Activated CD8-positive, alpha-beta T cell treated with anti-CD3 and anti-CD28 coated beads for 36 hours (primary cell): ENCODE results near the gene EPDR1. TPM values are rescaled to one million over a fixed set of nuclear protein-coding genes. Genes with fewer than 3 reads are reported as not detected.

ENCODE experiments used
- ATAC-seq: fragments of 200-7000 bp; cut with Tn5 transposase; one replicate; pipeline ENCODE4 v1.10.0; 2021; ENCODE audit warnings: mild to moderate bottlenecking, moderate library complexity
- CTCF ChIA-PET: fragments of 350-600 bp; sonication (Branson Sonifier 250); formaldehyde crosslinking; loops from one replicate; lab custom pipeline; 2021; ENCODE audit warnings: antibody characterized with exemption; lab: Charles Lee
- POLR2A ChIA-PET: fragments of 350-600 bp; sonication (Branson Sonifier 250); formaldehyde crosslinking; loops from one replicate; lab custom pipeline; 2021; ENCODE audit warnings: antibody characterized with exemption; lab: Charles Lee
- DNase-seq: peaks from one replicate; pipeline ENCODE4 v3.0.0-alpha.2; 2020
- H3K27ac Mint-ChIP-seq: one replicate; pipeline ENCODE4 v1.8.0; 2021; ENCODE audit warnings: mild to moderate bottlenecking, mixed read lengths
- H3K27me3 Mint-ChIP-seq: one replicate; pipeline ENCODE4 v1.8.0; 2021; ENCODE audit warnings: mixed read lengths
- H3K36me3 Mint-ChIP-seq: one replicate; pipeline ENCODE4 v1.8.0; 2021; ENCODE audit warnings: low read depth, mixed read lengths
- H3K4me1 Mint-ChIP-seq: one replicate; pipeline ENCODE4 v1.8.0; 2021; ENCODE audit warnings: low read depth, mixed read lengths
- H3K4me3 Mint-ChIP-seq: one replicate; pipeline ENCODE4 v1.8.0; 2021; ENCODE audit warnings: mild to moderate bottlenecking, moderate library complexity, mixed read lengths
- H3K9me3 Mint-ChIP-seq: one replicate; pipeline ENCODE4 v1.8.0; 2021; ENCODE audit warnings: mixed read lengths
- intact Hi-C: fragments of 100-400 bp; cut with micrococcal nuclease; formaldehyde crosslinking; loops from one replicate; pipeline ENCODE4 v1.10.0; 2022
- total RNA-seq, 2 experiments: library from RNA; stranded (reverse); gene quantifications; one replicate each; pipeline ENCODE4 v1.2.3, GENCODE V29; 2021
- TF ChIP-seq, protein P1 (sequence below): fragments of 200-600 bp; IDR thresholded peaks from one replicate; pipeline ENCODE4 v1.8.0; 2022; ENCODE audit warnings: antibody characterized with exemption, mild to moderate bottlenecking

EPDR1 gene
- total RNA-seq, 2 experiments from 2014 or later, result 3.4 to 4.7 TPM

- Mint-ChIP-seq H3K4me3 (no peak overlapping the region), H3K9me3 (peaks cover 4% of the 10 kb centered on the region), H3K27me3 (peaks cover 9% of the 10 kb centered on the region), H3K4me1 (no peaks in the 10 kb centered on the region), H3K36me3 (no peaks in the 10 kb centered on the region), H3K27ac (no peak overlapping the region)
- DNase-seq, result no peak
- no peak for ATAC-seq
- TF ChIP-seq, protein P1, sequence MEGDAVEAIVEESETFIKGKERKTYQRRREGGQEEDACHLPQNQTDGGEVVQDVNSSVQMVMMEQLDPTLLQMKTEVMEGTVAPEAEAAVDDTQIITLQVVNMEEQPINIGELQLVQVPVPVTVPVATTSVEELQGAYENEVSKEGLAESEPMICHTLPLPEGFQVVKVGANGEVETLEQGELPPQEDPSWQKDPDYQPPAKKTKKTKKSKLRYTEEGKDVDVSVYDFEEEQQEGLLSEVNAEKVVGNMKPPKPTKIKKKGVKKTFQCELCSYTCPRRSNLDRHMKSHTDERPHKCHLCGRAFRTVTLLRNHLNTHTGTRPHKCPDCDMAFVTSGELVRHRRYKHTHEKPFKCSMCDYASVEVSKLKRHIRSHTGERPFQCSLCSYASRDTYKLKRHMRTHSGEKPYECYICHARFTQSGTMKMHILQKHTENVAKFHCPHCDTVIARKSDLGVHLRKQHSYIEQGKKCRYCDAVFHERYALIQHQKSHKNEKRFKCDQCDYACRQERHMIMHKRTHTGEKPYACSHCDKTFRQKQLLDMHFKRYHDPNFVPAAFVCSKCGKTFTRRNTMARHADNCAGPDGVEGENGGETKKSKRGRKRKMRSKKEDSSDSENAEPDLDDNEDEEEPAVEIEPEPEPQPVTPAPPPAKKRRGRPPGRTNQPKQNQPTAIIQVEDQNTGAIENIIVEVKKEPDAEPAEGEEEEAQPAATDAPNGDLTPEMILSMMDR, result no peak
- ChIA-PET CTCF (interaction anchor here (0.8 to 1.0 kb wide), 2 partner anchors 10 to 715 kb away, joined by 3 read pairs; no protein-coding TSS in a partner anchor), POLR2A (no interaction called here)
- intact Hi-C loops, result no loop called here
Measured at GRCh38 chr7:37927773-37928444, 7.5 kb downstream of the EPDR1 start.

GRCh38 chr7:37928878-37929277 lies 8.4 kb downstream of the EPDR1 start:
- H3K4me3 Mint-ChIP-seq, result no peak overlapping the region
- intact Hi-C loops, result no loop called here
- POLR2A ChIA-PET, result no interaction called here
- TF ChIP-seq, protein P1, result no peak
- H3K9me3 Mint-ChIP-seq, result peaks cover 4% of the 10 kb centered on the region
- CTCF ChIA-PET, result interaction anchor here (0.8 to 1.0 kb wide), 2 partner anchors 11 to 714 kb away, joined by 3 read pairs; no protein-coding TSS in a partner anchor
- no peak overlapping the region for H3K27ac Mint-ChIP-seq
- DNase-seq (no peak), ATAC-seq (no peak)
- peaks cover 2% of the 10 kb centered on the region for H3K27me3 Mint-ChIP-seq
- no peaks in the 10 kb centered on the region for H3K4me1 Mint-ChIP-seq
- no peaks in the 10 kb centered on the region for H3K36me3 Mint-ChIP-seq

- Mint-ChIP-seq H3K4me1 (no peaks in the 10 kb centered on the region), H3K27me3 (peaks cover 2% of the 10 kb centered on the region), H3K36me3 (no peaks in the 10 kb centered on the region), H3K4me3 (no peak overlapping the region), H3K27ac (no peak overlapping the region), H3K9me3 (peaks cover 4% of the 10 kb centered on the region)
- TF ChIP-seq, protein P1, result no peak
- DNase-seq (no peak), ATAC-seq (no peak)
- ChIA-PET CTCF (interaction anchor here (0.7 to 1.2 kb wide), 3 partner anchors 10 to 847 kb away, joined by 3 to 5 read pairs (median 4); partner anchors contain the start of gene EPDR1), POLR2A (no interaction called here)
- intact Hi-C loops, result no loop called here
Measured at GRCh38 chr7:37930226-37930948, 9.9 kb downstream of the EPDR1 start.

DNA sequence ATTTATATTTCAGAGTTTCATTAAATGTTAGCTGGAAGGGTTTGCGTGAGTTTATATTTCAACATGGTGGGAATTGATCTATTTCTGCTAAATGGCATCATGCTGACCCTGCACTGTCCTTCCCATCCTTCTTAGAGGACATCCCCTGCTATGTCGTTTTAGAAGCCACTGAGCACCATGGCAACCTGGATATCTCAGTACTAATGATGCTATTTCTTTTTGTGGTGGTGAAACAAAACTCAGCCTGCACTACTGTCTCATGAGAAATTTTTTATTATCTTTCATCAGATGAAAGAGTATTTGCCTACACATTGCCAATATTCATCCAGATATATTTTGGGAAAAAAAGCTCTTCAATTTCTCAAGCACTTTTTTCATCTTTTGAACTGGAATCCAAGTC lies 12.1 kb downstream of the EPDR1 start:
- Mint-ChIP-seq H3K36me3 (no peaks in the 10 kb centered on the region), H3K4me1 (no peaks in the 10 kb centered on the region), H3K4me3 (no peak overlapping the region), H3K9me3 (peaks cover 4% of the 10 kb centered on the region), H3K27me3 (no peaks in the 10 kb centered on the region), H3K27ac (no peak overlapping the region)
- ChIA-PET POLR2A (no interaction called here), CTCF (interaction anchor here (0.9 to 2.5 kb wide), 2 partner anchors 13 to 15 kb away, joined by 3 to 10 read pairs; partner anchors contain the start of genes EPDR1 and SFRP4)
- intact Hi-C loops, result no loop called here
- no peak for DNase-seq
- TF ChIP-seq, protein P1, result no peak
- no peak for ATAC-seq
